Fibroblast of pulmonary artery (primary cell): ENCODE measurements around the gene COL21A1.

Experiments
- DNase-seq: peaks from one replicate; pipeline ENCODE4 v3.0.0-alpha.2; 2010; ENCODE audit warnings: low read depth
- H3K4me3 ChIP-seq: replicated peaks from 2 replicates; pipeline ENCODE4 v1.5.1; 2011; ENCODE audit warnings: low read depth, mild to moderate bottlenecking, control low read depth, low read length, moderate library complexity
- CTCF ChIP-seq: IDR thresholded peaks from 2 replicates; pipeline ENCODE4 v1.5.1; 2011; ENCODE audit warnings: mild to moderate bottlenecking, control low read depth, low read length, inconsistent platforms; ENCODE audit errors: missing control alignments

COL21A1 gene

GRCh38 chr6:56238352-56238751 is 9.0 kb downstream of the COL21A1 start:
- H3K4me3 ChIP-seq, result no peak overlapping the region
- no peak for DNase-seq
- TF ChIP-seq CTCF, result no peak

DNA sequence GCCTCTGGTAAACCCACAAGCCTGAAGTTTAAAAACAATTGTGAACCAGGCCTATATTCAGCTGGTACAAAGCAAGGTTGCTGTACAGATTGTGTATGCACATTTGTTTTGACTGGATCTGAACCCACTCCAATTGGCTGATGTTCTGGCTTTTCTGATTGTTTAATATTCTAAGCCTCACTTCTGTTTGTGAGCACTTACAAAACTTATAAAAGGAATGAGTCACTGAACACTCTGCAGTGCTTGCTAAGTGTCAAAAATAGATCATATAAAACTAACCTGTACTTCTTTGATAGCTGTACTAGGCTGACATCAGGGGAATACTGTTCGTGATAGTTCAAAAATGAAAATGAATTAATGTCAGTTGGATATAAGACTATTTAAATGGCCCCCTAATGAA is 12.1 kb downstream of the COL21A1 start:
- DNase-seq, result no peak
- no peak for TF ChIP-seq CTCF
- no peak overlapping the region for H3K4me3 ChIP-seq

DNA sequence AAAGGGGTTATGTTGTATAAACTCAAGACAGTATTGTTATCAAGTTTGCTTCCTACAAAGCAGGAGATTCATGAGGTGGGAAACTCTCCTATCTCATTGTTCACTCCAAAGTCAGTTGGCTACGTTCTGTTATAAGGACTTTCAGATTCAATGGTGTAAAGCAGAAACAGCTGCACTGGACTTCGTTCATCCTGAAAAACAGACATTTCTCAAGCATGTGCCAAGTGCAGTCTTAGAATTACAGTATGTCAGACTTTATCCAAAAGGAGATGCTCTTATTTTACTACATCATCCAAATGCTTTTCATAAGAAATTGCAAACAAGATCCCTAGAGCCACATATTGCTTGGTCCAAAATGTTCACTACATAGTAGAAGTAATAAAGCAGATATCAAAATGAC is 14.9 kb downstream of the COL21A1 start:
- DNase-seq, result no peak
- H3K4me3 ChIP-seq, result no peak overlapping the region
- no peak for TF ChIP-seq CTCF

- peak; percentile 35 for DNase-seq
- TF ChIP-seq CTCF, result no peak
- no peak overlapping the region for H3K4me3 ChIP-seq
These were observed 15.6 kb downstream of the COL21A1 start for GRCh38 chr6:56231827-56232226.

DNA sequence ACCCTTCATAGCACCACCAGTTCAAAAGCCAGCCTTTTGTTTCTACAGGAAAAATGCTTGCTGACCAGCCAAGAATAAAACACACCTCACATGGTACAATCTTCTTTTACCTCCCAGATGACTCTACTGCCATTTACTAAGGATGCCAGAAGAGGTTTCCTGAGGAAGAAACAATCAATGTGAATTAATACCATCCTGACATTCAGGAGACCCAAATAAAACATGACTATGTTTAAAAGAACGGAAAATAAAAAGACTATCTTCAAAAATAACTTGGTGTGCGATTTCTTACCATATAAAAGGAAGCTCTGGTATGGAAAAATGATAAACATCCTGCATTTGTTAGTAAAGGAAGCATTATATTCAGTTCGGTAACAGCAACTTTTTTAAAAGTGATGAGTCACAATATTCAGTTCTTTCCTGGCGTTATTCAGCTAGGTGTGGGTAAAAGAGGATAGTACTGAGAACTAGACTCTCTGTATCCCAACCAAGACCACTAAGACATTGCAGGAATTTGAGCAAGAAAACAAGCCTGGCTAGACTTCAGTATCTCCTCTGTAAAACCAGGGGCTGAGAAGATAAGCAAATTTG is 16.3 kb downstream of the COL21A1 start:
- DNase-seq, result no peak
- H3K4me3 ChIP-seq, result no peak overlapping the region
- no peak for TF ChIP-seq CTCF

- H3K4me3 ChIP-seq, result no peak overlapping the region
- DNase-seq, result peak; percentile 52
- TF ChIP-seq CTCF, result no peak
These were observed 20.1 kb downstream of the COL21A1 start for GRCh38 chr6:56227071-56227879.
